ENCODE data around the gene ABHD18.
"Not testable (repeated sequence)": the region's sequence is repeated elsewhere in the genome, so short reads cannot be mapped to it uniquely, and the experiment has no call there.

Gene ABHD18

GRCh38 chr4:127965062-127965802 lies at the start of gene ABHD18, which contains the start of gene MFSD8:
TSS of gene ABHD18 (plus strand) at chr4:127965406. CDS start at chr4:127982956, 17,550 bp downstream.
TSS of gene MFSD8 (minus strand) at chr4:127965173. CDS start at chr4:127965133, 40 bp downstream.
- DNase-seq (ENCODE audit: low read depth): peak; percentile 99
- H3K4me3 ChIP-seq (ENCODE audit: low read length): peak within 1 kb of the TSS; percentile 99
- TF ChIP-seq CTCF (conservative IDR thresholded peaks at IDR 0.05; ENCODE audit: low read length): peak; percentile 46

GRCh38 chr4:127916512-127916911 lies 48.7 kb upstream of the ABHD18 start:
- no peak for DNase-seq (ENCODE audit: low read depth)
- no peak for TF ChIP-seq CTCF (conservative IDR thresholded peaks at IDR 0.05; ENCODE audit: low read length)

GRCh38 chr4:127917151-127917550 lies 48.1 kb upstream of the ABHD18 start:
- TF ChIP-seq CTCF (conservative IDR thresholded peaks at IDR 0.05; ENCODE audit: low read length): no peak
- H3K4me3 ChIP-seq (ENCODE audit: low read length): no peak overlapping the region
- no peak for DNase-seq (ENCODE audit: low read depth)

More at GRCh38 chr4:127916512-127916911, 48.7 kb upstream of the ABHD18 start:
- no peak overlapping the region for H3K4me3 ChIP-seq (ENCODE audit: low read length)

GRCh38 chr4:127920521-127920920 lies 44.7 kb upstream of the ABHD18 start:
- no peak for TF ChIP-seq CTCF (conservative IDR thresholded peaks at IDR 0.05; ENCODE audit: low read length)
- H3K4me3 ChIP-seq (ENCODE audit: low read length): no peak overlapping the region
- DNase-seq (ENCODE audit: low read depth): no peak

GRCh38 chr4:127922226-127922625 lies 43.0 kb upstream of the ABHD18 start:
- H3K4me3 ChIP-seq (ENCODE audit: low read length): no peak overlapping the region
- no peak for DNase-seq (ENCODE audit: low read depth)
- TF ChIP-seq CTCF (conservative IDR thresholded peaks at IDR 0.05; ENCODE audit: low read length): no peak

GRCh38 chr4:127925720-127926119 lies 39.5 kb upstream of the ABHD18 start:
- DNase-seq (ENCODE audit: low read depth); H3K4me3 ChIP-seq (ENCODE audit: low read length): not testable (repeated sequence)

GRCh38 chr4:127930175-127930574 lies 35.0 kb upstream of the ABHD18 start:
- no peak for TF ChIP-seq CTCF (conservative IDR thresholded peaks at IDR 0.05; ENCODE audit: low read length)
- DNase-seq (ENCODE audit: low read depth): no peak
- no peak overlapping the region for H3K4me3 ChIP-seq (ENCODE audit: low read length)

GRCh38 chr4:127931836-127932235 lies 33.4 kb upstream of the ABHD18 start:
- H3K4me3 ChIP-seq (ENCODE audit: low read length): not testable (repeated sequence)

More at GRCh38 chr4:127931836-127932235, 33.4 kb upstream of the ABHD18 start:
- DNase-seq (ENCODE audit: low read depth): not testable (repeated sequence)
